Endothelial cell of umbilical vein (primary cell): ENCODE results near the gene DBT. TPM values are rescaled to one million over a fixed set of nuclear protein-coding genes. Genes with fewer than 3 reads are reported as not detected.

Source experiments
- BruUV-seq: library from RNA; stranded (reverse); fragments of 400-500 nt; replicated peaks from 2 replicates; lab custom pipeline; 2021; lab: Mats Ljungman, UMichigan
- CTCF ChIA-PET: fragments of 300-600, 350-600 bp; sonication (Branson Sonifier 250); formaldehyde crosslinking; loops from one replicate; lab custom pipeline; 2021; ENCODE audit warnings: antibody characterized with exemption, inconsistent platforms; lab: Charles Lee
- POLR2A ChIA-PET: fragments of 300-600, 350-600 bp; sonication (Branson Sonifier 250); formaldehyde crosslinking; loops from one replicate; lab custom pipeline; 2021; ENCODE audit warnings: antibody characterized with exemption, inconsistent platforms; lab: Charles Lee
- DNase-seq: peaks from one replicate; pipeline ENCODE4 v3.0.0-alpha.2; 2011; ENCODE audit warnings: low read depth, low spot score
- FAIRE-seq: peaks from 2 replicates; lab custom pipeline; 2011; peaks lifted over from hg19 to GRCh38; lab: Jason Lieb, UNC
- H2AFZ ChIP-seq: 2 replicates; pipeline ENCODE4 v1.6.0; 2012; ENCODE audit warnings: low read depth, low read length, control low read depth, inconsistent platforms
- H3K27ac ChIP-seq: 2 replicates; pipeline ENCODE4 v1.5.1; 2011; ENCODE audit warnings: low read depth, mild to moderate bottlenecking, control low read depth, low read length, moderate library complexity; ENCODE audit not compliant: insufficient read depth
- H3K27me3 ChIP-seq, 2 experiments: 2 replicates each; pipeline versions ENCODE4 v1.6.0 to v1.6.1; 2011; ENCODE audit warnings: low read length in 2 of 2, mixed read lengths in 1 of 2; ENCODE audit not compliant: control insufficient read depth in 2 of 2, insufficient read depth in 2 of 2
- H3K36me3 ChIP-seq, 2 experiments: 2 replicates in 1 of 2; 3 replicates in 1 of 2; pipeline ENCODE4 v1.5.1; 2011; ENCODE audit warnings: low read length in 2 of 2, mild to moderate bottlenecking in 1 of 2, moderate library complexity in 1 of 2; ENCODE audit not compliant: control insufficient read depth in 2 of 2, insufficient read depth in 2 of 2; ENCODE audit errors: extremely low read depth in 1 of 2
- H3K4me1 ChIP-seq: 3 replicates; pipeline ENCODE4 v1.5.1; 2011; ENCODE audit warnings: mild to moderate bottlenecking, low read length; ENCODE audit not compliant: control insufficient read depth, insufficient read depth; ENCODE audit errors: extremely low read depth
- H3K4me2 ChIP-seq: 2 replicates; pipeline ENCODE4 v1.6.1; 2011; ENCODE audit warnings: low read length, control low read depth, mixed read lengths; ENCODE audit not compliant: insufficient read depth
- H3K4me3 ChIP-seq, 3 experiments: fragments of 200-600 bp in 1 of 3; sonication (generic), shearing (Covaris generic) in 1 of 3; replicated peaks in 1 of 3; 2 replicates each; pipeline ENCODE4 v1.5.1; 2011 to 2016; ENCODE audit warnings: control low read depth in 3 of 3, low read length in 3 of 3, mild to moderate bottlenecking in 2 of 3, inconsistent platforms in 1 of 3, low read depth in 1 of 3, moderate library complexity in 1 of 3; ENCODE audit not compliant: insufficient read depth in 1 of 3
- H3K79me2 ChIP-seq: 2 replicates; pipeline ENCODE4 v1.6.0; 2012; ENCODE audit warnings: low read length, inconsistent platforms; ENCODE audit not compliant: control insufficient read depth, insufficient read depth
- H3K9ac ChIP-seq: replicated peaks from 2 replicates; pipeline ENCODE3; 2011; ENCODE audit warnings: low read length, control low read depth; ENCODE audit not compliant: insufficient read depth; ENCODE audit errors: extremely low read depth
- H3K9me1 ChIP-seq: replicated peaks from 3 replicates; pipeline ENCODE4 v1.6.0; 2011; ENCODE audit warnings: mild to moderate bottlenecking, low read length; ENCODE audit not compliant: control insufficient read depth, insufficient read depth; ENCODE audit errors: extremely low read depth
- H3K9me3 ChIP-seq: replicated peaks from 2 replicates; pipeline ENCODE4 v1.5.1; 2012; ENCODE audit warnings: low read length, inconsistent platforms; ENCODE audit not compliant: control insufficient read depth, insufficient read depth
- H4K20me1 ChIP-seq: replicated peaks from 2 replicates; pipeline ENCODE3; 2011; ENCODE audit warnings: mild to moderate bottlenecking, low read length; ENCODE audit not compliant: control insufficient read depth, insufficient read depth; ENCODE audit errors: extremely low read depth
- EZH2 ChIP-seq: IDR thresholded peaks from 2 replicates; pipeline ENCODE4 v1.6.1; 2012; ENCODE audit warnings: borderline replicate concordance, low read depth, mild to moderate bottlenecking, moderate library complexity, low read length, inconsistent platforms; ENCODE audit not compliant: severe bottlenecking
- FOS ChIP-seq: IDR thresholded peaks from 2 replicates; pipeline ENCODE4 v1.6.1; 2011; ENCODE audit warnings: mild to moderate bottlenecking, low read length, moderate library complexity, borderline replicate concordance; ENCODE audit not compliant: insufficient read depth
- GATA2 ChIP-seq: IDR thresholded peaks from 2 replicates; pipeline ENCODE4 v1.7.0; 2011; ENCODE audit warnings: low read depth, mild to moderate bottlenecking, moderate library complexity, mixed read lengths, low read length; ENCODE audit not compliant: insufficient read length, insufficient read depth
- JUN ChIP-seq: IDR thresholded peaks from 2 replicates; pipeline ENCODE4 v1.6.1; 2011; ENCODE audit warnings: borderline replicate concordance, low read depth; ENCODE audit not compliant: insufficient read length, insufficient read depth
- MYC ChIP-seq: IDR thresholded peaks from one replicate; pipeline ENCODE4 v1.6.1; 2011; ENCODE audit warnings: mild to moderate bottlenecking, low read depth, low read length
- POLR2A ChIP-seq: IDR thresholded peaks from 2 replicates; pipeline ENCODE4 v1.6.1; 2012; ENCODE audit warnings: low read depth, mild to moderate bottlenecking, control low read depth, low read length
- POLR2AphosphoS5 ChIP-seq: IDR thresholded peaks from 2 replicates; pipeline ENCODE4 v1.6.1; 2012; ENCODE audit warnings: low read depth, mild to moderate bottlenecking, control low read depth, low read length, moderate library complexity; ENCODE audit not compliant: insufficient read depth
- dilution Hi-C: fragments of 300-500 bp; cut with MboI; formaldehyde crosslinking; loops from one replicate; pipeline ENCODE4 v1.15.0; 2019; ENCODE audit warnings: low sequenced_read_pairs; ENCODE audit not compliant: extremely low pct_ligation_motif_present
- intact Hi-C: fragments of 100-400 bp; cut with micrococcal nuclease; formaldehyde crosslinking; loops from one replicate; pipeline ENCODE4 v1.10.0; 2022
- polyA plus RNA-seq, 4 experiments: library from polyadenylated mRNA; depleted of rRNA in 3 of 4; stranded (reverse) in 3 of 4; unstranded in 1 of 4; fragments of >200 nt; gene quantifications; 2 replicates each; pipeline versions ENCODE4 v1.2.1 to v1.2.3, GENCODE V29; 2011 to 2012; ENCODE audit warnings: missing spikeins in 1 of 4
- total RNA-seq: library from RNA; stranded (reverse); gene quantifications from 2 replicates; pipeline ENCODE4 v1.2.3, GENCODE V29; 2021
- TF ChIP-seq, protein P1 (sequence below), 2 donors: IDR thresholded peaks; 1 replicate in 1 of 2; 2 replicates in 1 of 2; pipeline ENCODE4 v1.5.1; 2011; ENCODE audit warnings: low read length in 2 of 2, mild to moderate bottlenecking in 2 of 2, moderate library complexity in 2 of 2, control low read depth in 1 of 2, inconsistent platforms in 1 of 2, low read depth in 1 of 2; ENCODE audit not compliant: insufficient read depth in 1 of 2; ENCODE audit errors: extremely low read depth in 1 of 2
- TF ChIP-seq, protein P2 (sequence below): IDR thresholded peaks from 2 replicates; pipeline ENCODE4 v1.6.1; 2011; ENCODE audit not compliant: insufficient read depth, insufficient read length

Gene DBT
- total and polyA plus RNA-seq, 2 donors (not counting 3 experiments of a cell fraction or from before 2014, with no cell fraction given) = 1.6 to 7.9 TPM

DNA sequence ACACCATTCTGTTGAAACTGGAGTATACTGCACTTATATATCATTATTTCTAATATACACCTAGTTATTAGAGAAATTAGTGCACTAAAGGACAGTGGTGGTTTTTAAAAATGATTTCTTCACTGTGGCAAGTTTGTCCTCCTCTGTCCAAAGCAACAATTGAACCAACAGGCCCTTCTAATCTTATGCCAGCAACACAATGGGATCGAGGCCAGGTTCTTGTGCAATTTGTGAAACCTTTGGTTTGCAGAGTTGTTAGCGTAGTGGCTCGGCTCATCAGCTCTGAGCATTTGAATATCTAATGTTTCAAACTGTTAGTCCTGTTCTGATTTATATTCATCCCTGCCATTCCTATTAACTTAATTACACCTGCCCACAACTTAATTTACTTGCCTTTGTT, 61.7 kb downstream of the DBT start:
- Histone ChIP-seq H4K20me1 (no peaks in the 10 kb centered on the region), H3K4me3 (no peak overlapping the region), H3K9ac (no peak overlapping the region), H3K79me2 (no peaks in the 10 kb centered on the region), H3K27me3 (no peaks in the 10 kb centered on the region), H3K9me3 (no peaks in the 10 kb centered on the region), H3K4me1 (no peaks in the 10 kb centered on the region), H3K36me3 (no peaks in the 10 kb centered on the region), H3K27ac (no peak overlapping the region), H2AFZ (no peak overlapping the region), H3K4me2 (no peak overlapping the region), H3K9me1 (no peaks in the 10 kb centered on the region)
- DNase-seq = no peak
- dilution Hi-C loops = no loop called here
- TF ChIP-seq EZH2 = no peak
- TF ChIP-seq JUN = no peak
- TF ChIP-seq POLR2A = no peak
- TF ChIP-seq, protein P1, sequence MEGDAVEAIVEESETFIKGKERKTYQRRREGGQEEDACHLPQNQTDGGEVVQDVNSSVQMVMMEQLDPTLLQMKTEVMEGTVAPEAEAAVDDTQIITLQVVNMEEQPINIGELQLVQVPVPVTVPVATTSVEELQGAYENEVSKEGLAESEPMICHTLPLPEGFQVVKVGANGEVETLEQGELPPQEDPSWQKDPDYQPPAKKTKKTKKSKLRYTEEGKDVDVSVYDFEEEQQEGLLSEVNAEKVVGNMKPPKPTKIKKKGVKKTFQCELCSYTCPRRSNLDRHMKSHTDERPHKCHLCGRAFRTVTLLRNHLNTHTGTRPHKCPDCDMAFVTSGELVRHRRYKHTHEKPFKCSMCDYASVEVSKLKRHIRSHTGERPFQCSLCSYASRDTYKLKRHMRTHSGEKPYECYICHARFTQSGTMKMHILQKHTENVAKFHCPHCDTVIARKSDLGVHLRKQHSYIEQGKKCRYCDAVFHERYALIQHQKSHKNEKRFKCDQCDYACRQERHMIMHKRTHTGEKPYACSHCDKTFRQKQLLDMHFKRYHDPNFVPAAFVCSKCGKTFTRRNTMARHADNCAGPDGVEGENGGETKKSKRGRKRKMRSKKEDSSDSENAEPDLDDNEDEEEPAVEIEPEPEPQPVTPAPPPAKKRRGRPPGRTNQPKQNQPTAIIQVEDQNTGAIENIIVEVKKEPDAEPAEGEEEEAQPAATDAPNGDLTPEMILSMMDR (IDR thresholded peaks at IDR 0.05; ENCODE audit: extremely low read depth in 1 of 2, insufficient read depth in 1 of 2, low read depth in 1 of 2, low read length in 2 of 2) = no peak
- no peak for TF ChIP-seq MYC
- no peak for TF ChIP-seq FOS
- no peak for TF ChIP-seq POLR2AphosphoS5
- TF ChIP-seq, protein P2, sequence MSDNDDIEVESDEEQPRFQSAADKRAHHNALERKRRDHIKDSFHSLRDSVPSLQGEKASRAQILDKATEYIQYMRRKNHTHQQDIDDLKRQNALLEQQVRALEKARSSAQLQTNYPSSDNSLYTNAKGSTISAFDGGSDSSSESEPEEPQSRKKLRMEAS = no peak
- TF ChIP-seq GATA2 = no peak
- intact Hi-C loops = no loop called here
- BruUV-seq = no TSS peak
- POLR2A ChIA-PET = no interaction called here
- CTCF ChIA-PET = interaction anchor here (1.1 kb wide), 1 partner anchor 12 kb away, joined by 3 read pairs; no protein-coding TSS in a partner anchor
- no peak for FAIRE-seq
